Right lobe of liver (tissue), 6 donors: ENCODE results near the gene PLBD2. TPM values are rescaled to one million over a fixed set of nuclear protein-coding genes. Genes with fewer than 3 reads are reported as not detected.

Experiments used
- ATAC-seq, 4 donors: fragments of 200-7000 bp; cut with Tn5 transposase; one replicate each; pipeline ENCODE4 v1.9.1; 2020; ENCODE audit warnings: mild to moderate bottlenecking in 4 of 4, moderate library complexity in 4 of 4
- DNase-seq, 3 donors: peaks; one replicate each; pipeline ENCODE4 v3.0.0-alpha.2; 2020
- H3K27ac ChIP-seq, 3 donors: fragments of 200-600 bp; one replicate each; pipeline ENCODE4 v1.8.0; 2022
- H3K27me3 ChIP-seq, 2 donors: fragments of 200-600 bp; one replicate each; pipeline ENCODE4 v1.8.0; 2022
- H3K36me3 ChIP-seq, 4 donors: fragments of 200-600 bp; sonication (generic) in 1 of 4; one replicate each; pipeline versions ENCODE4 v1.5.1 to v1.8.0; 2017 to 2022; ENCODE audit warnings: control low read depth in 1 of 4
- H3K4me1 ChIP-seq, 4 donors: fragments of 200-600 bp; sonication (generic) in 1 of 4; one replicate each; pipeline versions ENCODE4 v1.5.1 to v1.8.0; 2017 to 2022; ENCODE audit warnings: control low read depth in 1 of 4
- H3K4me3 ChIP-seq, 3 donors: fragments of 200-600 bp; one replicate each; pipeline ENCODE4 v1.8.0; 2022
- H3K9me3 ChIP-seq, 4 donors: fragments of 200-600 bp; sonication (generic) in 1 of 4; one replicate each; pipeline versions ENCODE4 v1.5.1 to v1.8.0; 2017 to 2022; ENCODE audit warnings: control low read depth in 1 of 4
- CTCF ChIP-seq, 4 donors: fragments of 200-600 bp in 3 of 4; fragments of 450-650 bp in 1 of 4; IDR thresholded peaks; one replicate each; pipeline versions ENCODE4 v1.5.1 to v1.8.0; 2016 to 2022; ENCODE audit warnings: antibody characterized with exemption in 4 of 4, mild to moderate bottlenecking in 2 of 4
- POLR2A ChIP-seq: fragments of 450-650 bp; IDR thresholded peaks from one replicate; pipeline ENCODE4 v1.6.1; 2017; ENCODE audit warnings: antibody characterized with exemption, mild to moderate bottlenecking
- WGBS: methylation state at CpG from one replicate; pipeline ENCODE4 v1.1.6; 2018; ENCODE audit warnings: low coverage, low lambda C conversion rate; ENCODE audit not compliant: insufficient coverage; ENCODE audit errors: missing lambda C conversion rate; 5-methylcytosine and 5-hydroxymethylcytosine counted together
- intact Hi-C, 2 donors: fragments of 100-400 bp; cut with DNase I; formaldehyde crosslinking; loops; one replicate each; pipeline versions ENCODE4 v1.11.2 to v1.14.1; 2022
- total RNA-seq, 6 experiments: library from RNA; depleted of rRNA in 2 of 6; stranded (reverse); fragments of >200 nt in 2 of 6; fragmentation: NEBNext Ultra II Directional in 3 of 6; extraction: Animal tissue kit (Norgen Biotek cat#: 25700) in 3 of 6; gene quantifications; one replicate each; pipeline versions ENCODE4 v1.1.0 to v1.2.4, GENCODE V29; 2016 to 2023
- donor health status: DM: no; HTN: yes; CAD: no.
- donor health status: DM: no; HTN: no; CAD: no.
- donor health status: DM: no; HTN: no; CAD: no.
- donor health status: DM: no; HTN: yes; CAD: no.
- donor health status: DM: no; HTN: yes; CAD: no.

PLBD2 gene
- total RNA-seq, 6 experiments from 2014 or later = 18.4 to 34.1 (median 28.8) TPM

DNA sequence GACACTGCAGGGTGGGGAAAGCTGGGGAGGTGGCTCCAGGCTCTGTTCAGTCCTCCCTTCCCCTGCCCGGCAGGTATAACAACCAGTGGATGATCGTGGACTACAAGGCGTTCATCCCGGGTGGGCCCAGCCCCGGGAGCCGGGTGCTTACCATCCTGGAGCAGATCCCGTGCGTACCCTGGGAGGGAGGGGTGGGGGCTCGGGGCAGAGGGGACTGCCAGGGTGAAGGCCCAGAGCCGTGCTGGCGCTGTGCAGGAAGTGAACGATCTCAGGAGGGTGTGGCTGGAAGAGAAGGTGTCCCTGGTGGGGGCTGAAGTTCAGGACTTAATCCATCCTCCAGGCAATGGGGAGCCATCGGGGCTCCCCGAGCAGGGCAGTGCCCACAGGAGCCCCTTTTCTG lies 26.4 kb downstream of the PLBD2 start:
- no CpG with 5 or more reads among the region's 14 CpGs for WGBS
- ATAC-seq (no peak), DNase-seq (no peak)
- Histone ChIP-seq H3K27ac (no peak overlapping the region), H3K4me1 (no peaks in the 10 kb centered on the region), H3K4me3 (no peak overlapping the region), H3K36me3 (peaks cover 0 to 5% (median under 1%) of the 10 kb centered on the region in 4 donors), H3K27me3 (no peaks in the 10 kb centered on the region), H3K9me3 (no peaks in the 10 kb centered on the region)
- intact Hi-C loops = no loop called here
- no peak for TF ChIP-seq POLR2A
- no peak for TF ChIP-seq CTCF (IDR thresholded peaks at IDR 0.05)

GRCh38 chr12:113385282-113385882 lies 27.0 kb downstream of the PLBD2 start:
- WGBS = 89% methylated on average over 5 of the region's 6 CpGs

GRCh38 chr12:113386866-113387566 lies 28.6 kb downstream of the PLBD2 start:
- 87% methylated on average over 4 of the region's 12 CpGs for WGBS
- peaks cover 0 to 5% (median under 1%) of the 10 kb centered on the region in 4 donors for H3K36me3 ChIP-seq

More at GRCh38 chr12:113385282-113385882, 27.0 kb downstream of the PLBD2 start:
- intact Hi-C loops = no loop called here
- ATAC-seq (no peak), DNase-seq (no peak)
- H3K36me3 ChIP-seq = peaks cover 0 to 5% (median under 1%) of the 10 kb centered on the region in 4 donors
- H3K9me3 ChIP-seq = no peaks in the 10 kb centered on the region
- no peak for TF ChIP-seq POLR2A
- TF ChIP-seq CTCF (IDR thresholded peaks at IDR 0.05) = no peak
- no peak overlapping the region for H3K27ac ChIP-seq
- no peaks in the 10 kb centered on the region for H3K27me3 ChIP-seq
- no peaks in the 10 kb centered on the region for H3K4me1 ChIP-seq
- H3K4me3 ChIP-seq = no peak overlapping the region

GRCh38 chr12:113387631-113388030 lies 29.2 kb downstream of the PLBD2 start:
- Histone ChIP-seq H3K4me3 (no peak overlapping the region), H3K27me3 (no peaks in the 10 kb centered on the region), H3K4me1 (no peaks in the 10 kb centered on the region), H3K9me3 (no peaks in the 10 kb centered on the region), H3K36me3 (peaks cover 0 to 5% (median under 1%) of the 10 kb centered on the region in 4 donors), H3K27ac (no peak overlapping the region)
- ATAC-seq = no peak
- TF ChIP-seq POLR2A = no peak
- TF ChIP-seq CTCF (IDR thresholded peaks at IDR 0.05) = no peak
- DNase-seq = no peak
- WGBS = 84% methylated on average over 4 of the region's 11 CpGs
- intact Hi-C loops = no loop called here

More at GRCh38 chr12:113386866-113387566, 28.6 kb downstream of the PLBD2 start:
- no peaks in the 10 kb centered on the region for H3K27me3 ChIP-seq
- no peak overlapping the region for H3K27ac ChIP-seq
- intact Hi-C loops = no loop called here
- DNase-seq (no peak), ATAC-seq (no peak)
- TF ChIP-seq CTCF (IDR thresholded peaks at IDR 0.05) = no peak
- no peak for TF ChIP-seq POLR2A
- H3K9me3 ChIP-seq = no peaks in the 10 kb centered on the region
- H3K4me3 ChIP-seq = no peak overlapping the region
- H3K4me1 ChIP-seq = no peaks in the 10 kb centered on the region
